ENCODE measurements around the gene DNAH14. TPM values are rescaled to one million over a fixed set of nuclear protein-coding genes. Genes with fewer than 3 reads are reported as not detected.

Gene DNAH14
- total and polyA plus RNA-seq, 2 donors (not counting 3 experiments of a cell fraction or from before 2014, with no cell fraction given) = 1.5 to 7.1 TPM

DNA sequence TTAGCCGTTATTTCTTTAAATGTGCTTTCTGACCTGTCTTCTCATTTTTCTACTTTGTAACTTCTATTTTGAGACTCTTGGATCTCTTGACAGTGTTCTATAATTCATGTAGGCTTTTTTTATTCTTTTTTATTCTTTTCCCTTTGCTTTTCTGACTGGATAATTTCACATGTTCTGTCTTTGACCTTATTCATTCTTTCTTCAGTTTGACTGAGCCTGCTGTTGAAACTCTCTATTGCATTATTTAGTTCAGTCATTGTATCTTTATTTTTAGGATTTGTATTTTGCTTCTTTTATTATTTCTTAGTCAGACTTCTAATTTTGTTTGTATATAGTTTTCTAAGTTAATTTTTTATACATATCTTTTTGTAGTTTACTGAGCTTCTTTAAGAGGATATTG is 66.1 kb downstream of the DNAH14 start:
- BruUV-seq (replicated peaks) = no TSS peak
- H2AFZ ChIP-seq (ENCODE audit: low read depth, low read length) = no peak overlapping the region
- H3K4me1 ChIP-seq (ENCODE audit: control insufficient read depth, extremely low read depth, insufficient read depth, low read length) = no peaks in the 10 kb centered on the region
- TF ChIP-seq EZH2 (IDR thresholded peaks at IDR 0.05; ENCODE audit: borderline replicate concordance, low read depth, low read length, severe bottlenecking) (no peak), MYC (IDR thresholded peaks at IDR 0.05; ENCODE audit: low read depth, low read length) (no peak), FOS (IDR thresholded peaks at IDR 0.05; ENCODE audit: borderline replicate concordance, insufficient read depth, low read length) (no peak), CTCF (IDR thresholded peaks at IDR 0.05; ENCODE audit: extremely low read depth in 1 of 2, insufficient read depth in 1 of 2, low read depth in 1 of 2, low read length in 2 of 2) (no peak)
- ChIA-PET CTCF (interaction anchor here (1.5 kb wide), 1 partner anchor 36 kb away, joined by 3 read pairs; no protein-coding TSS in a partner anchor), POLR2A (no interaction called here)
- intact Hi-C loops (cut with micrococcal nuclease) (no loop called here), dilution Hi-C loops (cut with MboI; ENCODE audit: extremely low pct_ligation_motif_present, low sequenced_read_pairs) (no loop called here)
- H4K20me1 ChIP-seq (replicated peaks; ENCODE audit: control insufficient read depth, extremely low read depth, insufficient read depth, low read length) = no peaks in the 10 kb centered on the region
- FAIRE-seq (no peak), DNase-seq (ENCODE audit: low read depth, low spot score) (no peak)
- no peaks in the 10 kb centered on the region for H3K9me1 ChIP-seq (replicated peaks; ENCODE audit: control insufficient read depth, extremely low read depth, insufficient read depth, low read length)
- no peak overlapping the region for H3K4me2 ChIP-seq (ENCODE audit: insufficient read depth, low read length)
- H3K9me3 ChIP-seq (replicated peaks; ENCODE audit: control insufficient read depth, insufficient read depth, low read length) = no peaks in the 10 kb centered on the region
- no peak overlapping the region for H3K27ac ChIP-seq (ENCODE audit: insufficient read depth, low read depth, low read length)
- H3K36me3 ChIP-seq (ENCODE audit: control insufficient read depth in 2 of 2, extremely low read depth in 1 of 2, insufficient read depth in 2 of 2, low read length in 2 of 2) = no peaks in the 10 kb centered on the region
- H3K4me3 ChIP-seq (replicated peaks in 1 of 3; ENCODE audit: insufficient read depth in 1 of 3, low read depth in 1 of 3, low read length in 3 of 3) = no peak overlapping the region
- H3K79me2 ChIP-seq (ENCODE audit: control insufficient read depth, insufficient read depth, low read length) = no peaks in the 10 kb centered on the region
- H3K9ac ChIP-seq (replicated peaks; ENCODE audit: extremely low read depth, insufficient read depth, low read length) = no peak overlapping the region
- H3K27me3 ChIP-seq (ENCODE audit: control insufficient read depth in 2 of 2, insufficient read depth in 2 of 2, low read length in 2 of 2) = no peaks in the 10 kb centered on the region

DNA sequence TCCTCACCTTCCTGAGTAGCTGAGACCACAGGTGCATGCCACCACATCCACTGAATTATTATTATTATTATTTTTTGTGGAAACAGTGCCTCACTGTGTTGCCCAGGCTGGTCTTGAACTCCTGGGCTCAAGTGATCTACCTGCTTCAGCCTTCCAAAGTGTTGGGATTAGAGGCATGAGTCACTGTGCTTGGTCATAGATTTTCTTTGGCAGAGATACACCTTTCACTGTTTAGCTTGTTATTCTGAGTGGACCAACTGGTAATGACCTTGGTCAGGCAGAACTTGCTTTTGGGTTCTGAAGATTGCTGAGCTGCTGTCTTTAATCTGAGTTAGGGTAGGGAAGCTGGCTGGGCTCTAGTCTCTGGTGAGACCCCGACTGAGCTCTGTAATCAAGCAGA is 66.8 kb downstream of the DNAH14 start:
- TF ChIP-seq CTCF (IDR thresholded peaks at IDR 0.05; ENCODE audit: extremely low read depth in 1 of 2, insufficient read depth in 1 of 2, low read depth in 1 of 2, low read length in 2 of 2) (no peak), MYC (IDR thresholded peaks at IDR 0.05; ENCODE audit: low read depth, low read length) (no peak), GATA2 (IDR thresholded peaks at IDR 0.05; ENCODE audit: insufficient read depth, insufficient read length, low read depth, low read length) (no peak), FOS (IDR thresholded peaks at IDR 0.05; ENCODE audit: borderline replicate concordance, insufficient read depth, low read length) (no peak), POLR2AphosphoS5 (IDR thresholded peaks at IDR 0.05; ENCODE audit: insufficient read depth, low read depth, low read length) (no peak), EZH2 (IDR thresholded peaks at IDR 0.05; ENCODE audit: borderline replicate concordance, low read depth, low read length, severe bottlenecking) (no peak)
- Histone ChIP-seq H3K4me3 (replicated peaks in 1 of 3; ENCODE audit: insufficient read depth in 1 of 3, low read depth in 1 of 3, low read length in 3 of 3) (no peak overlapping the region), H4K20me1 (replicated peaks; ENCODE audit: control insufficient read depth, extremely low read depth, insufficient read depth, low read length) (no peaks in the 10 kb centered on the region), H3K9me1 (replicated peaks; ENCODE audit: control insufficient read depth, extremely low read depth, insufficient read depth, low read length) (no peaks in the 10 kb centered on the region), H2AFZ (ENCODE audit: low read depth, low read length) (no peak overlapping the region), H3K4me2 (ENCODE audit: insufficient read depth, low read length) (no peak overlapping the region), H3K9ac (replicated peaks; ENCODE audit: extremely low read depth, insufficient read depth, low read length) (no peak overlapping the region), H3K27ac (ENCODE audit: insufficient read depth, low read depth, low read length) (no peak overlapping the region), H3K36me3 (ENCODE audit: control insufficient read depth in 2 of 2, extremely low read depth in 1 of 2, insufficient read depth in 2 of 2, low read length in 2 of 2) (no peaks in the 10 kb centered on the region), H3K79me2 (ENCODE audit: control insufficient read depth, insufficient read depth, low read length) (no peaks in the 10 kb centered on the region), H3K4me1 (ENCODE audit: control insufficient read depth, extremely low read depth, insufficient read depth, low read length) (no peaks in the 10 kb centered on the region), H3K9me3 (replicated peaks; ENCODE audit: control insufficient read depth, insufficient read depth, low read length) (no peaks in the 10 kb centered on the region), H3K27me3 (ENCODE audit: control insufficient read depth in 2 of 2, insufficient read depth in 2 of 2, low read length in 2 of 2) (no peaks in the 10 kb centered on the region)
- DNase-seq (ENCODE audit: low read depth, low spot score) = no peak
- dilution Hi-C loops (cut with MboI; ENCODE audit: extremely low pct_ligation_motif_present, low sequenced_read_pairs) (no loop called here), intact Hi-C loops (cut with micrococcal nuclease) (no loop called here)
- FAIRE-seq = no peak
- POLR2A ChIA-PET = interaction anchor here (0.5 kb wide), 1 partner anchor 196 kb away, joined by 3 read pairs; no protein-coding TSS in a partner anchor
- CTCF ChIA-PET = interaction anchor here (1.0 to 1.5 kb wide), 3 partner anchors 15 to 36 kb away, joined by 3 read pairs; no protein-coding TSS in a partner anchor
- no TSS peak for BruUV-seq (replicated peaks)

Data from endothelial cell of umbilical vein (primary cell).